ENCODE data around the gene NLRP13.

The NLRP13 gene

GRCh38 chr19:55898911-55899310 is 33.2 kb downstream of the NLRP13 start:
- DNase-seq: no peak

GRCh38 chr19:55882626-55883025 is 49.5 kb downstream of the NLRP13 start:
- DNase-seq: no peak

- DNase-seq: no peak
Observed at GRCh38 chr19:55877211-55877610, 54.9 kb downstream of the NLRP13 start.

- DNase-seq: no peak
Observed at GRCh38 chr19:55870736-55871135, 61.4 kb downstream of the NLRP13 start.

- no peak for DNase-seq
Observed at GRCh38 chr19:55867101-55867500, 65.0 kb downstream of the NLRP13 start.

GRCh38 chr19:55866521-55866920 is 65.6 kb downstream of the NLRP13 start:
- no peak for DNase-seq

- DNase-seq: no peak
Observed at GRCh38 chr19:55858969-55859368, 73.2 kb downstream of the NLRP13 start.

- no peak for DNase-seq
Observed at GRCh38 chr19:55858401-55858800, 73.7 kb downstream of the NLRP13 start.

- no peak for DNase-seq
Observed at GRCh38 chr19:55857974-55858373, 74.2 kb downstream of the NLRP13 start.

- no peak for DNase-seq
Observed at GRCh38 chr19:55857149-55857548, 75.0 kb downstream of the NLRP13 start.

- DNase-seq: no peak
Observed at GRCh38 chr19:55855160-55855559, 77.0 kb downstream of the NLRP13 start.

Measured in stimulated activated naive CD4-positive, alpha-beta T cell (primary cell).